Measurements from ENCODE around the gene TEX19. TPM values are rescaled to one million over a fixed set of nuclear protein-coding genes. Genes with fewer than 3 reads are reported as not detected.
A peak's percentile ranks its signal among the peaks of the same experiment; 100 is the strongest.

Gene TEX19
- total and polyA plus RNA-seq, 9 of the 15 experiments (the other 6 are each of a cell fraction or from before 2014, with no cell fraction given), result 0.10 to 4.9 (median 1.9) TPM

- peak; percentile 43; the same call in 1 of the 2 replicates for TF ChIP-seq ZBTB7A (IDR thresholded peaks at IDR 0.05; ENCODE audit: borderline replicate concordance, control insufficient read depth, low read depth, low read length)
- TF ChIP-seq PURB (CRISPR knock-in tag; IDR thresholded peaks at IDR 0.05; ENCODE audit: low read depth), result no peak
- TF ChIP-seq DEAF1 (CRISPR knock-in tag; IDR thresholded peaks at IDR 0.05), result no peak
- TF ChIP-seq ZNF407 (IDR thresholded peaks at IDR 0.05; ENCODE audit: low read depth), result no peak
- TF ChIP-seq PHF21A (IDR thresholded peaks at IDR 0.05; ENCODE audit: borderline replicate concordance, low read depth), result peak; percentile 63; the same call in 1 of the 2 replicates
- TF ChIP-seq USF1 (CRISPR knock-in tag; IDR thresholded peaks at IDR 0.05), result no peak
- TF ChIP-seq EGR1 (conservative IDR thresholded peaks at IDR 0.05), result peak; percentile 54; the same call in 1 of the 2 replicates
Measured at GRCh38 chr17:82338858-82339633, 20.0 kb upstream of the TEX19 start (continued).
